Loucy (cell line): ENCODE measurements around the gene TGFBR3.

Experiments
- EZH2phosphoT487 ChIP-seq: fragments of 200-600 bp; IDR thresholded peaks from 2 replicates; pipeline ENCODE4 v1.6.1; 2018; ENCODE audit warnings: antibody characterized with exemption, mild to moderate bottlenecking, moderate library complexity, borderline replicate concordance
- TF ChIP-seq, protein P1 (sequence below): fragments of 200-600 bp; sonication (generic); conservative IDR thresholded peaks from 2 replicates; pipeline ENCODE4 v1.5.1; 2014; ENCODE audit warnings: mild to moderate bottlenecking, antibody characterized with exemption, low read length

DNA sequence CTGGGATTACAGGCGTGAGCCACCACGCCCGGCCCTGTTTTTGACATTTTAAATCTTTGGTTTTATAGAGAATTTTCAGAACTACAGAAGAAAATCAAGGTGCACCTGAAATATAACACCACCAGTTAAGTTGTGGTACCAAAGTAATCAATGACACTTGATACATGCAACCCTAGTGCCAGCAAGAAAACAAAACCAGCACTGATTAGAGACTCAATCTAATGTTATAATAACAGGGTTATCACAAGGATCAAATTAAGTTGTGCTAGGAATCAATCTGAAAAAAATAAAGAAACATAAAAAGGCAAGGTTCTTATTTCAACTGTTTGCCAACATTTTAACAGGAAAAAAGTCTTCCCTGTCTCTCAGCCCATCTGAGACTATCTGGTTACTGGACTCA is 23.8 kb downstream of the TGFBR3 start:
- TF ChIP-seq, protein P1, sequence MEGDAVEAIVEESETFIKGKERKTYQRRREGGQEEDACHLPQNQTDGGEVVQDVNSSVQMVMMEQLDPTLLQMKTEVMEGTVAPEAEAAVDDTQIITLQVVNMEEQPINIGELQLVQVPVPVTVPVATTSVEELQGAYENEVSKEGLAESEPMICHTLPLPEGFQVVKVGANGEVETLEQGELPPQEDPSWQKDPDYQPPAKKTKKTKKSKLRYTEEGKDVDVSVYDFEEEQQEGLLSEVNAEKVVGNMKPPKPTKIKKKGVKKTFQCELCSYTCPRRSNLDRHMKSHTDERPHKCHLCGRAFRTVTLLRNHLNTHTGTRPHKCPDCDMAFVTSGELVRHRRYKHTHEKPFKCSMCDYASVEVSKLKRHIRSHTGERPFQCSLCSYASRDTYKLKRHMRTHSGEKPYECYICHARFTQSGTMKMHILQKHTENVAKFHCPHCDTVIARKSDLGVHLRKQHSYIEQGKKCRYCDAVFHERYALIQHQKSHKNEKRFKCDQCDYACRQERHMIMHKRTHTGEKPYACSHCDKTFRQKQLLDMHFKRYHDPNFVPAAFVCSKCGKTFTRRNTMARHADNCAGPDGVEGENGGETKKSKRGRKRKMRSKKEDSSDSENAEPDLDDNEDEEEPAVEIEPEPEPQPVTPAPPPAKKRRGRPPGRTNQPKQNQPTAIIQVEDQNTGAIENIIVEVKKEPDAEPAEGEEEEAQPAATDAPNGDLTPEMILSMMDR = no peak
- no peak for TF ChIP-seq EZH2phosphoT487
